Neural cell (in vitro differentiated cells): ENCODE measurements around the gene LBHD1.

ENCODE experiments used
- EP300 ChIP-seq: fragments of 450-650 bp; conservative IDR thresholded peaks from 2 replicates; pipeline ENCODE4 v1.6.1; 2014; ENCODE audit warnings: antibody characterized with exemption, mild to moderate bottlenecking, moderate library complexity; ENCODE audit not compliant: poor library complexity, severe bottlenecking
- EZH2 ChIP-seq: fragments of 200-600, 300-800 bp; shearing (Covaris generic), sonication (generic); IDR thresholded peaks from 2 replicates; pipeline ENCODE4 v1.6.1; 2014; ENCODE audit warnings: antibody characterized with exemption, low read length, borderline replicate concordance, mild to moderate bottlenecking; ENCODE audit not compliant: insufficient read depth, poor library complexity, severe bottlenecking
- MXI1 ChIP-seq: fragments of 450-650 bp; conservative IDR thresholded peaks from 2 replicates; pipeline ENCODE4 v1.6.1; 2014; ENCODE audit warnings: antibody characterized with exemption, mild to moderate bottlenecking; ENCODE audit not compliant: poor library complexity, severe bottlenecking
- POLR2AphosphoS5 ChIP-seq: IDR thresholded peaks from 2 replicates; pipeline ENCODE4 v1.6.1; 2012
- RAD21 ChIP-seq: fragments of 450-650 bp; conservative IDR thresholded peaks from 2 replicates; pipeline ENCODE4 v1.6.1; 2014; ENCODE audit warnings: antibody characterized with exemption, mild to moderate bottlenecking, moderate library complexity
- SMC3 ChIP-seq: fragments of 450-650 bp; conservative IDR thresholded peaks from 2 replicates; pipeline ENCODE4 v1.6.1; 2014; ENCODE audit warnings: antibody characterized with exemption, mild to moderate bottlenecking, moderate library complexity; ENCODE audit not compliant: poor library complexity
- TF ChIP-seq, protein P1 (sequence below): fragments of 450-650 bp; IDR thresholded peaks from 2 replicates; pipeline ENCODE4 v1.5.1; 2014; ENCODE audit warnings: antibody characterized with exemption, mild to moderate bottlenecking, moderate library complexity; ENCODE audit not compliant: poor library complexity, severe bottlenecking
- TF ChIP-seq, protein P2 (sequence below): IDR thresholded peaks from 2 replicates; pipeline ENCODE4 v1.6.1; 2012; ENCODE audit warnings: borderline replicate concordance

DNA sequence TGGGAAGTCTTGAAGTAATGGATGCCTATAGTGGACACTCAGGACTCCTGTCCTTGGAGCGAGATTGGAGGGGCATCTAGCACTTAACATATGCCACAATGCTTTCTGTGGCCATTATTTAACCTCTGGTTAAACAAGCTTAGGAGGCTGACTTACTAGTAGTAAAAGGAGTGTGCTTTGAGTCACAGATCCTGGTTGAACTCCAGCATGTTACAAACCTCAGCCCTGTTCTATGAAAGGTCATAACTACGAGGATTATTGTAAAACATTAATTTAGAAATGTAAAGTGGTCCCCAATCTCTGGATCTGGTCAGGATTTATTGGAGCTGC lies 1.1 kb upstream of the LBHD1 start:
- TF ChIP-seq, protein P1, sequence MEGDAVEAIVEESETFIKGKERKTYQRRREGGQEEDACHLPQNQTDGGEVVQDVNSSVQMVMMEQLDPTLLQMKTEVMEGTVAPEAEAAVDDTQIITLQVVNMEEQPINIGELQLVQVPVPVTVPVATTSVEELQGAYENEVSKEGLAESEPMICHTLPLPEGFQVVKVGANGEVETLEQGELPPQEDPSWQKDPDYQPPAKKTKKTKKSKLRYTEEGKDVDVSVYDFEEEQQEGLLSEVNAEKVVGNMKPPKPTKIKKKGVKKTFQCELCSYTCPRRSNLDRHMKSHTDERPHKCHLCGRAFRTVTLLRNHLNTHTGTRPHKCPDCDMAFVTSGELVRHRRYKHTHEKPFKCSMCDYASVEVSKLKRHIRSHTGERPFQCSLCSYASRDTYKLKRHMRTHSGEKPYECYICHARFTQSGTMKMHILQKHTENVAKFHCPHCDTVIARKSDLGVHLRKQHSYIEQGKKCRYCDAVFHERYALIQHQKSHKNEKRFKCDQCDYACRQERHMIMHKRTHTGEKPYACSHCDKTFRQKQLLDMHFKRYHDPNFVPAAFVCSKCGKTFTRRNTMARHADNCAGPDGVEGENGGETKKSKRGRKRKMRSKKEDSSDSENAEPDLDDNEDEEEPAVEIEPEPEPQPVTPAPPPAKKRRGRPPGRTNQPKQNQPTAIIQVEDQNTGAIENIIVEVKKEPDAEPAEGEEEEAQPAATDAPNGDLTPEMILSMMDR = no peak
- TF ChIP-seq SMC3 (no peak), EZH2 (no peak), POLR2AphosphoS5 (no peak), EP300 (no peak), MXI1 (no peak), RAD21 (no peak)
- TF ChIP-seq, protein P2, sequence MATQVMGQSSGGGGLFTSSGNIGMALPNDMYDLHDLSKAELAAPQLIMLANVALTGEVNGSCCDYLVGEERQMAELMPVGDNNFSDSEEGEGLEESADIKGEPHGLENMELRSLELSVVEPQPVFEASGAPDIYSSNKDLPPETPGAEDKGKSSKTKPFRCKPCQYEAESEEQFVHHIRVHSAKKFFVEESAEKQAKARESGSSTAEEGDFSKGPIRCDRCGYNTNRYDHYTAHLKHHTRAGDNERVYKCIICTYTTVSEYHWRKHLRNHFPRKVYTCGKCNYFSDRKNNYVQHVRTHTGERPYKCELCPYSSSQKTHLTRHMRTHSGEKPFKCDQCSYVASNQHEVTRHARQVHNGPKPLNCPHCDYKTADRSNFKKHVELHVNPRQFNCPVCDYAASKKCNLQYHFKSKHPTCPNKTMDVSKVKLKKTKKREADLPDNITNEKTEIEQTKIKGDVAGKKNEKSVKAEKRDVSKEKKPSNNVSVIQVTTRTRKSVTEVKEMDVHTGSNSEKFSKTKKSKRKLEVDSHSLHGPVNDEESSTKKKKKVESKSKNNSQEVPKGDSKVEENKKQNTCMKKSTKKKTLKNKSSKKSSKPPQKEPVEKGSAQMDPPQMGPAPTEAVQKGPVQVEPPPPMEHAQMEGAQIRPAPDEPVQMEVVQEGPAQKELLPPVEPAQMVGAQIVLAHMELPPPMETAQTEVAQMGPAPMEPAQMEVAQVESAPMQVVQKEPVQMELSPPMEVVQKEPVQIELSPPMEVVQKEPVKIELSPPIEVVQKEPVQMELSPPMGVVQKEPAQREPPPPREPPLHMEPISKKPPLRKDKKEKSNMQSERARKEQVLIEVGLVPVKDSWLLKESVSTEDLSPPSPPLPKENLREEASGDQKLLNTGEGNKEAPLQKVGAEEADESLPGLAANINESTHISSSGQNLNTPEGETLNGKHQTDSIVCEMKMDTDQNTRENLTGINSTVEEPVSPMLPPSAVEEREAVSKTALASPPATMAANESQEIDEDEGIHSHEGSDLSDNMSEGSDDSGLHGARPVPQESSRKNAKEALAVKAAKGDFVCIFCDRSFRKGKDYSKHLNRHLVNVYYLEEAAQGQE = no peak
